ENCODE measurements around the gene SDHB. TPM values are rescaled to one million over a fixed set of nuclear protein-coding genes. Genes with fewer than 3 reads are reported as not detected.

SDHB gene
- total RNA-seq, 1 donor from 2014 or later = 69.0 TPM

DNA sequence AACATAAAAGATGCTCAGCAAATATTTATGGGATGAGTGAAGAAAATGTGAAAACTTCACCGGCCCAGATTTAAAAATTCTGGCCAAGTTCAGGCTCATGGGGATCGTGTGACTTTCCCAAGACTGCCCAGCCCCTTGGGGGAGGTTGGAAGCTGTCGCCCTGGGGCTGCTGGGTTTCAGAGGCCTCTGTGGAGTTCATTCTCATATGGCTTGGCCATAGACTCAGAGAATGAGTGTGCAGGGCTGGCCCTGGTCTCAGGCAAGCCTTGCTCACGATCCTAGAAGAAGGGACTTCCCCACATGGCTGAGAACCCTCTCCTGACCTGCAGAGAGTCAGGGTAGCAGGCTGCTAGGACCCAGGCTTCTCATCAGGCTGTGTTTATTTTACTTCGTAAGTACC, 40.8 kb upstream of the SDHB start:
- H3K9me3 Mint-ChIP-seq (ENCODE audit: unreplicated experiment) = no peaks in the 10 kb centered on the region
- peak overlapping the region; percentile 57 for H3K27ac Mint-ChIP-seq (ENCODE audit: unreplicated experiment)
- no peak for DNase-seq (ENCODE audit: extremely low spot score, unreplicated experiment)
- peaks cover 8% of the 10 kb centered on the region for H3K27me3 Mint-ChIP-seq (ENCODE audit: unreplicated experiment)
- peaks cover 7% of the 10 kb centered on the region for H3K36me3 Mint-ChIP-seq (ENCODE audit: unreplicated experiment)
- TF ChIP-seq, protein P1, sequence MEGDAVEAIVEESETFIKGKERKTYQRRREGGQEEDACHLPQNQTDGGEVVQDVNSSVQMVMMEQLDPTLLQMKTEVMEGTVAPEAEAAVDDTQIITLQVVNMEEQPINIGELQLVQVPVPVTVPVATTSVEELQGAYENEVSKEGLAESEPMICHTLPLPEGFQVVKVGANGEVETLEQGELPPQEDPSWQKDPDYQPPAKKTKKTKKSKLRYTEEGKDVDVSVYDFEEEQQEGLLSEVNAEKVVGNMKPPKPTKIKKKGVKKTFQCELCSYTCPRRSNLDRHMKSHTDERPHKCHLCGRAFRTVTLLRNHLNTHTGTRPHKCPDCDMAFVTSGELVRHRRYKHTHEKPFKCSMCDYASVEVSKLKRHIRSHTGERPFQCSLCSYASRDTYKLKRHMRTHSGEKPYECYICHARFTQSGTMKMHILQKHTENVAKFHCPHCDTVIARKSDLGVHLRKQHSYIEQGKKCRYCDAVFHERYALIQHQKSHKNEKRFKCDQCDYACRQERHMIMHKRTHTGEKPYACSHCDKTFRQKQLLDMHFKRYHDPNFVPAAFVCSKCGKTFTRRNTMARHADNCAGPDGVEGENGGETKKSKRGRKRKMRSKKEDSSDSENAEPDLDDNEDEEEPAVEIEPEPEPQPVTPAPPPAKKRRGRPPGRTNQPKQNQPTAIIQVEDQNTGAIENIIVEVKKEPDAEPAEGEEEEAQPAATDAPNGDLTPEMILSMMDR (IDR thresholded peaks at IDR 0.05) = no peak
- H3K4me1 Mint-ChIP-seq (ENCODE audit: unreplicated experiment) = peaks cover 43% of the 10 kb centered on the region
- H3K4me3 Mint-ChIP-seq (ENCODE audit: unreplicated experiment) = no peak overlapping the region

DNA sequence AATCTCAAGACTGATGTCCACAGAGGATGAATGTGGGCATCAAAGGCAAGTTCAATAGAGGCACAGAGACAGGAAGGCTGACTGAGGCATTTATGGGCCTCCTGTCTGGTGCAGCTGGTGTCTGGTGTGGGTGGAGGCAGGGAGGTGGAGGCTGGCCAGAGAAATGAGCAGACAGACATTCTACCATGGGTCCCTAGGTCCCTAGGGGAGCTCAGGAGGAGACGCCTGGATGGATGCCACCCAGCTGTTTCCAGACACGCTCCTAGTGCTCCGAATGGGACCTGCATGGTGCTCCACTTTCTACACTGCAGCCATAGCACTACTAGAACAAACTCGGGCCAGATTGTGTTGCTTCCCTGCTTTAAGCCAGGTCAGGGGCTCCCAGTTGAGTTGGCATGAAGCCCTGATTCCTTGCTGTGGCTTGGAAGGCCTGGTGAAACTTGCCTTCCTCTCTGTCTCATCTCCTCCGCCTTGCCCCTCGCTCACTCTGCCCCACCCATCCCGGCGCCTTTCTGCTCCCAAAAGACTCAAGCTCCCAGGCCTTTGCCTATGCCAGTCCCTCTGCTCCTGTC, 40.1 kb upstream of the SDHB start:
- Mint-ChIP-seq H3K4me1 (ENCODE audit: unreplicated experiment) (peaks cover 35% of the 10 kb centered on the region), H3K27ac (ENCODE audit: unreplicated experiment) (peak overlapping the region; percentile 57), H3K4me3 (ENCODE audit: unreplicated experiment) (no peak overlapping the region), H3K36me3 (ENCODE audit: unreplicated experiment) (peaks cover 5% of the 10 kb centered on the region), H3K9me3 (ENCODE audit: unreplicated experiment) (no peaks in the 10 kb centered on the region), H3K27me3 (ENCODE audit: unreplicated experiment) (peaks cover 9% of the 10 kb centered on the region)
- no peak for DNase-seq (ENCODE audit: extremely low spot score, unreplicated experiment)
- TF ChIP-seq, protein P1 (IDR thresholded peaks at IDR 0.05) = no peak

DNA sequence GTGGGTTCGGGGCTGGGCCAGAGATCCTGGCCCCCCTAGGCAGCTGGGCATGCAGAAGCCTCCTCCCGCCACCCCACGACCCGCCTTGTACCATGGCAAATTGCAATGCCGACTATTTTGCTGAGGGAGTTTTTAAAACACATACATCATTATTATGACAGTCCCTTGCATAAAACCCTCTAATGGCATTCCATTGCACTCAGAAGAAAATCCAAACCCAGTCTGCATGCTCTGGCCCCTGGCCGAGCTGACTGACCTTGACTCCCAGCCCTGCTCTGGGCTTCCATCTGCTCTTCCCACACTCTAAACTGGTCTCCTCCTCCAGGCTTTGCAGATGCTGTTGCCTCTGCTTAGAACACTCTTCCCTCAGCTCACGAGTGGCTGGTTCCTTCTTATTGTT, 37.4 kb upstream of the SDHB start:
- Mint-ChIP-seq H3K27me3 (ENCODE audit: unreplicated experiment) (peaks cover 9% of the 10 kb centered on the region), H3K9me3 (ENCODE audit: unreplicated experiment) (no peaks in the 10 kb centered on the region), H3K4me3 (ENCODE audit: unreplicated experiment) (no peak overlapping the region), H3K4me1 (ENCODE audit: unreplicated experiment) (peaks cover 14% of the 10 kb centered on the region), H3K36me3 (ENCODE audit: unreplicated experiment) (peaks cover 7% of the 10 kb centered on the region), H3K27ac (ENCODE audit: unreplicated experiment) (no peak overlapping the region)
- TF ChIP-seq, protein P1 (IDR thresholded peaks at IDR 0.05) = no peak
- DNase-seq (ENCODE audit: extremely low spot score, unreplicated experiment) = no peak

DNA sequence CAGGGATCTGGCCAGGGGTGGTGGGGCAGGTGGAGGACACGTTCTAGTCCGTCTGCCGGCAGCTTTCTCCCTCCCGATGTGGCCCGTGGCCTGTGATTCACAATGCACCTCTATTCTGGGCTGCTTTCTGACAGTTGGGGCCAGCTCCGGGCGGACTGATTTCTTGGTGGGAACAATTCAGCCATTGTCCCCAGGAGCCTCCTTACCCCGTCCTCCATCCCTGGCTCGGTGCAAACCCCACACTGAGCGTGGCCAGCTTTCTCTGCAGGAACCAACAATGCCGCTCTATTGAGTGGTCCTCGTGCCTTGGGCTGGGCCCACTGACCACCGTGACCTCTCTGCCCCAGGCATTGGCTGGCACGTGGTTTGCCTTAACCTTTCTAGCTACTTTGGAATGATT, 35.7 kb upstream of the SDHB start:
- Mint-ChIP-seq H3K9me3 (ENCODE audit: unreplicated experiment) (no peaks in the 10 kb centered on the region), H3K27ac (ENCODE audit: unreplicated experiment) (no peak overlapping the region), H3K4me1 (ENCODE audit: unreplicated experiment) (peaks cover 6% of the 10 kb centered on the region), H3K4me3 (ENCODE audit: unreplicated experiment) (no peak overlapping the region), H3K27me3 (ENCODE audit: unreplicated experiment) (peaks cover 9% of the 10 kb centered on the region), H3K36me3 (ENCODE audit: unreplicated experiment) (peaks cover 7% of the 10 kb centered on the region)
- DNase-seq (ENCODE audit: extremely low spot score, unreplicated experiment) = no peak
- TF ChIP-seq, protein P1 (IDR thresholded peaks at IDR 0.05) = no peak

DNA sequence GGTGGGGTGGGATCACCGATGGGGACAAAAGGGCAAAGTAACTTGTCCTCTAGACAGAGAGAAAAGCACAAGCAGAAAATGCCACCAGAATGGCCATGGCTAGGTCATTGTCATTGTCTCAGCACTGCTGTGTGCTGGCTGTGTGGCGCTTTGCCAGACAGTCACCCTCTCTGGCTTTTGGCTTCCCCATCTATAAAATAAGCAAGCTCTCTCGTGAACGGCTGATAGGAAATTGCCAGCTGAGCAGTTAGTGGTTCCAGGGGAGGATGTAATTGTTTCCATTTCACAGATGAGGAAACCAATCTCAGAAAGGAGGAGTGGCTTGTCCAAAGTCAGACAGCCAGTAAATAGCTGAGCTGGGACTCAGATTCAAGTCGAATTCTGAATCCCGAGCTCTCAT, 32.9 kb upstream of the SDHB start:
- Mint-ChIP-seq H3K4me3 (ENCODE audit: unreplicated experiment) (no peak overlapping the region), H3K27me3 (ENCODE audit: unreplicated experiment) (peaks cover 9% of the 10 kb centered on the region), H3K9me3 (ENCODE audit: unreplicated experiment) (no peaks in the 10 kb centered on the region), H3K36me3 (ENCODE audit: unreplicated experiment) (peaks cover 5% of the 10 kb centered on the region), H3K27ac (ENCODE audit: unreplicated experiment) (no peak overlapping the region), H3K4me1 (ENCODE audit: unreplicated experiment) (no peaks in the 10 kb centered on the region)
- DNase-seq (ENCODE audit: extremely low spot score, unreplicated experiment) = no peak
- TF ChIP-seq, protein P1 (IDR thresholded peaks at IDR 0.05) = no peak
